Suppressor macrophage treated with lipopolysaccharide for 4 hours (primary cell): ENCODE results near the gene SNX30.

Experiments used
- DNase-seq: peaks from one replicate; pipeline ENCODE4 v3.0.0-alpha.2; 2020

The SNX30 gene

GRCh38 chr9:112783551-112783954, 33.0 kb downstream of the SNX30 start:
- no peak for DNase-seq

- no peak for DNase-seq
Measured at GRCh38 chr9:112784020-112784785, 33.6 kb downstream of the SNX30 start.

DNA sequence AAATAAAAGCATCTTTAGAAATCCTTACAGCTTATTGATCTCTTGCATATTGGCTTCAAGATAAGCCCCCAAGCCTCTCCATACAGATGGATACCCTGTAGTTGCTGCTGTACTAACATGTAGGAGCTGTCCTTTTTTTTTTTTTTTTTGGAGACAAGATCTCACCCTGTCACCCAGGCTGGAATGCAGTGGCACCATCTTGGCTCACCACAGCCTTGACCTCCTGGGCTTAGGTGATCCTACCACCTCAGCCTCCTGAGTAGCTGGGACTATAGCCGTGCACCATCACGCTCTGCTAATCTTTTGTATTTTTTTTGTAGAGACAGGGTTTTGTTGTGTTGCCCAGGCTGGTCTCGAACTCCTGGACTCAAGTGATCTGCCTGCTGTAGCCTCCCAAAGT, 35.4 kb downstream of the SNX30 start:
- DNase-seq, result no peak

- no peak for DNase-seq
Measured at GRCh38 chr9:112786829-112787520, 36.4 kb downstream of the SNX30 start.

DNA sequence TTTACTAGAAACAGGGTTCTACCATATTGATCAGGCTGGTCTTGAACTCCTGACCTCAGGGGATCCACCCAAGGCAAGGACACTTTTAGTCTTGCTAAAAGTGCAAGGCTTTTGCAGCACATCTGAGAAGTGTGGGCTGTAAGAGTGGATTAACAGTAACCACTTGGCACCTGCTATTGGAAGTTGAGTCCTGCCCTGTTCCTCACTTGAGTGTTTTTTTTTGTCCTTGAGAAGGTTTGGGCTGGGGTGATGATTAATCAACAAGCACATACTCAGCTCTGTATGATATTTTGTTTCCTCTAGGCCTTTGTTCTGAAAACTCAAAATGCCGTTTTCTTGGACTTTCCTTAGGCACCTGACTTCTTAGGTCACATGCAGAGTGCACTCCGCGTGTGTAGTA, 37.4 kb downstream of the SNX30 start:
- DNase-seq, result no peak

DNA sequence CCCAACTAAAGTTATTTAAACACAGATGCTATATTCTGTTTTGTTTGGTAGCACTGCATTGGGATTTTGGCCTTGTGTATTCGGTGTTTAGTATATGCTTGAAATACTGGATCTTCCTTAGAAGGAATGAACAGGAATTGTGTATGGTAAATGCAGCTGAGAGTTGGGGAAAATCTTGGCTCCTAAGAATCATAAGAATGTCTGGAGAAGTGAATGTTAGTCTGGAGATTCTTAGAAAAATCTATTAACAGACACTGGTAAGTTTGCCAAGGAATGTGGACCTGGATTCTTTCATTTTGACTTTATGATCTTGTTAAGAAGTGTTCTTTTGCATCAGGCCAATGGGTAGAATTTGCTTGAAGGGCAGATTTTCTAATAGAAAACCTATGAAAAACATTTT, 38.9 kb downstream of the SNX30 start:
- no peak for DNase-seq

DNA sequence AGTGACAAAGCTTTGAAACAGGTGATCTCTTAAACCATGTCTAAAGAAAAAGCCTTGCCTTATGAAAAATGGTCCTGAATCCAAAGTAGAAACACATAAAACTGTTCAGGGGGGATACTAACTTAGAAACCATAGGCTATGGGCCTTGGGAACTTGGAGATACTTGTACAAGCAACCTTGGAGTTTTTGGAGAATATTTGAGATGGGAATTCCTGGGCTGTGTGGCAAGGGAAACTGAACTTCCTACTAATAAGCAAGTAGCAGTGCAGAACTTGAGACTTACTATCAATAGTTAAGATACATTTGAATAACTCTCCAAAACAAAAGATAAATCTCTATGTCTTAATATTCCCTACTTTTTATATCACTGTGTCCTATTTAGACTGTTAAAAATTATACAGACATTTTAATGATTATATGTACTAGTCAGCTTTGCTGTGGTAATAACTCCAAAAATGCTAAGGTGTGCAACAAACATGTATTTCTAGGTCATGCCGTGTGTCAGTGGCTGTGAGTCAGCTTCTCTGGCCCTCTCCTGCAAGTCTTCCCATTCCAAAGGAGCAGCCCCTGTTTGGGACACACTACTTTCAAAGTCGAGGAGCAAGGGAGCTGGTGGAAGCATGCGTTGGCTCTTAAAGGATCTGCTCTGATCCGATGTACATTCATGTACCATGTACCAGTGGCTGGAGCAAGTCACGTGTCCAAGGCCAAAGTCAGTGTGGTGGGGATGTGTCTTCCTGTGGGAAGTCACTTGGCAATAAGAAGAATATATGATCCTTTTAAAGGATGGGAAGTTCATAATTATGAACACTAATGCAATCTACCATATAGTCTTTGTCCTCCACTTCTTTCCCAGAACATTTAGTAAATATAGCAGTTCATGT, 39.6 kb downstream of the SNX30 start:
- DNase-seq, result no peak

GRCh38 chr9:112792670-112793069, 42.1 kb downstream of the SNX30 start:
- no peak for DNase-seq

- DNase-seq, result peak; percentile 77
Measured at GRCh38 chr9:112793213-112793810, 42.8 kb downstream of the SNX30 start.

- peak; percentile 31 for DNase-seq
Measured at GRCh38 chr9:112794731-112795130, 44.2 kb downstream of the SNX30 start.

DNA sequence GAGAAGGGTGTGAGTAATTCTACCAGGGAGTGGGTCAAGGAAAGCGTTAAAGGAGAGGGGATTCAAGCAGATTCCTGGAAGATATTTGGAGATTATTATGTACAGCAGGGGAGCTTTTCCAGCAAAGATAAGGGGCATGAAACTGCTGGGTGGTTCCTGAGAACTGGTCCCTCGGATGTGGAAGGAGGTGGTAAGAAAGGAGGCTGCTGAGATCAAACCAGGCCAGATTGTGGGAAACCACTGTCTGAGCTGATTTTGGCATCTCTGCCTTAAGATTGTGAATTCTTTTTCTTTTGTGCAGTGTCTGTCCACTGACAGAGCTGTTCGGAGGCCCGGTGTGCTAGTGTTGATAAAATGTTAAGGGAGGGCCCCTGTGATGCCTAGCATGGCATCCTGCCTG, 45.4 kb downstream of the SNX30 start:
- DNase-seq, result no peak

DNA sequence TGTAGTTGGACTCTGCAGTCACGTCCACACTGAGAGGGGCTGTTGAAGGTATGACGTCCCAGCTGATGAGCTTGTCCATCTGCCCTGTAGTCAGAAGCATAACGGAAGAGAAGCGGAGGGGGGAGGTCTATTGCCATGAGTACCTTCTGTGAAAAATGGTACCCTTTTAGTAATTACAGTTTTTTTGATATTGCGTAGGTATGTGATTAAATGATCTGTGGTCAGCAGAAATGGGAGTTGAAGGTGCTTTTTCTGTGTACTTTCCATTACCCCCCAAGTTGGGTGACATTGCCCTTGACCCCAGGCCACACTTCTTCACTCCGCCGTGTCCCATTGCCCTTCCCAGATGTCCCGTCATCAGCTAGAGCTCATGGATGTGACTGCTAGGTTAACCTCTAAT, 45.9 kb downstream of the SNX30 start:
- DNase-seq, result no peak

- peak; percentile 83 for DNase-seq
Measured at GRCh38 chr9:112809351-112809848, 58.8 kb downstream of the SNX30 start.

GRCh38 chr9:112809906-112810305, 59.3 kb downstream of the SNX30 start:
- DNase-seq, result peak; percentile 20

GRCh38 chr9:112810696-112811490, 60.3 kb downstream of the SNX30 start:
- DNase-seq, result no peak

GRCh38 chr9:112811518-112811917, 61.0 kb downstream of the SNX30 start:
- DNase-seq, result no peak

GRCh38 chr9:112815868-112816267, 65.3 kb downstream of the SNX30 start:
- no peak for DNase-seq

GRCh38 chr9:112817860-112818203, 67.3 kb downstream of the SNX30 start:
- no peak for DNase-seq

DNA sequence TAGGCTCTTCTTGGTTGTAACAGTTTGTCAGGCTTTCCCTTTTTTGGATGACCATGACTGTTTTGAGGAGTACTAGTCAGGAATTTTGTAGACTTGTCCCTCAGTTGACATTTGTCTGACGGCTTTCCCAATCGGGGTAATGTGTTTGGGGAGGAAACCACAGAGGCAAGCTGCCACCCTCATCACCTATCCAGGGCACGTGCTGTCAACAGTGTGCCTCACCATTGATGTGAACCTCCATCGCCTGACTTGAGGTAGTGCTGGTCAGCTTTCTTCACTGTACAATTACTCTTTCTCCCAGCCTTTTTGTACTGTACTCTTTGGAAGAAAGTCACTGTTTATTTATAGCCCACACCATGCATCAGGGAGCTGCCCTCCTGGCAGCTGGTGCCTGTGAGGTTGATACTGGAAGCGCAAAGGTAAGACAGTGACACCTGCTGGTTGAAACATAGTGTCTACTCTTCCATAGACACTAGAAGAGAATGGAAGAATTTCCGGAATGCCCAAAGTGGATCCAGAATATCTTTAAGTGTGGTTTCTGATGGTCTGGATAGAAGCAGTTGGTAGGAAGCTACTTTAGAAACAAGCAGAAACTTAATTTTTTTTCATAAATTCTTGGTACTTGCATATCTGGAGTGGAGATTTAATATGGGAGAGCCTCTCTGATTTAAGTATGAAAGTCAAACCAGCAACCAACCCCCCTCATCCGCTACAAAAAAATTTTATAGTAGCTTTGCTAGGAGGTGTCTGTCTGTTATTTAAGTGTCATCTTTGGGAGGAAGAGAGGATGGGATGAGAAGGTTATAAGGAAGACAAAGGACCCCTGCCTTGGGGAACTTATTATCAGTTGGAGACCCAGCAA, 69.3 kb downstream of the SNX30 start:
- peak; percentile 42 for DNase-seq

DNA sequence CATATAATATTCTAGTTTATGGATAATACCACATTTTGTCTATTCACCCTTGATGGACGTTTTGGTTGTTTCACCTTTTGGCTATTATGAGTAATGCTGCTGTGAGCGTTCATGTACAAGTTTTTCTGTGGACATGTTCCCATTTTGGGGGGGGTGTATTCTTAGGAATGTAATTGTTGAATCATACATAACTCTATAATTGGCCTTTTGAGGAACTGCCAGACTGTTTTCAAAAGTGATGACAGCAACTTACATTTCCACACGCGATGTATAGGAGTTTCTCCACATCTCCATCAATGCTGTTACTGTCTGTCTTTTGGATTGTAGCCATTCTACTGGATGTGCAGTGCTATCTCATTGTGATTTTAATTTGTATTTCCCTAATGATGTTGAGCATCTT, 70.3 kb downstream of the SNX30 start:
- peak; percentile 70 for DNase-seq

DNA sequence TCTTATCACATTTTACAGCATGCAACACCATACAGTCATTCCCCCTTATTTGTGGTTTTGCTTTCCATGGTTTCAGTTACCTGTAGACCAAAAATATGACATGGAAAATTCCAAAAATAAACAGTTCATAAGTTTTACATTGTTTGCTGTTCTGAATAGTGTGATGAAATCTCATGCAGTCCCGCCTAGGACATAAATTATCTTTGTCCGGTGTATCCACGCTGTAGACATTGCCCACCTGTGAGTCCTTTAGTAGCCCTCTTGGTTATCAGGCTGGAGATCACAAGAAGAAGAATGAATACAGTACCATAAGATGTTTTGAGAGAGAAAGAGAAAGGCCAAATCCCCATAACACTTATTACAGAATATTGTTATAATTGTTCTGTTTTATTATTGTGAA, 72.1 kb downstream of the SNX30 start:
- no peak for DNase-seq
